ENCODE measurements around the gene PALB2.
A peak's percentile ranks its signal among the peaks of the same experiment; 100 is the strongest.
"Not testable (repeated sequence)": the region's sequence is repeated elsewhere in the genome, so short reads cannot be mapped to it uniquely, and the experiment has no call there.

The PALB2 gene

DNA sequence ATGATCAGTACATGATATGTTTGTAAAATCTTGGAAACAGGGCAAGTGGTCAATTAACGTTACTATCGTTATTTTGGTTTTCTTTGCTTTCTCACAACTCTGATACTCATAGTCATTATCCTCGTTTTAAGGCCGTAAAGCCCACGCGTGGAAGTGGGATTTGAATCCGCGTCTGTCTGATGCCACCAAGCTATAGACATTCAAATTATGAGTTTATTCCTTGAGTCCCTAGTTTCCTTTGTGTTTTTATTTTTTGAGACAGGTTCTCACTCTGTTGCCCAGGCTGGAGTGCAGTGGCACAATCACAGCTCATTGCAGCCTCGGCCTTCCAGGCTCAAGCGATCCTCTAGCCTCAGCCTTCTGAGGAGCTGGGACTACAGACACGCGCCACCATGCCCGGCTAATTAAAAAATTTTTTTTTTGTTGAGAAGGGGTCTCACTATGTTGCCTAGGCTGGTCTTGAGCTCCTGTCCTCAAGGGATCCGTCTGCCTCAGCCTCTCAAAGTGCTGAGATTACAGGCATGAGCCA is 1.2 kb upstream of the PALB2 start:
- DNase-seq (ENCODE audit: low read depth), result no peak

DNA sequence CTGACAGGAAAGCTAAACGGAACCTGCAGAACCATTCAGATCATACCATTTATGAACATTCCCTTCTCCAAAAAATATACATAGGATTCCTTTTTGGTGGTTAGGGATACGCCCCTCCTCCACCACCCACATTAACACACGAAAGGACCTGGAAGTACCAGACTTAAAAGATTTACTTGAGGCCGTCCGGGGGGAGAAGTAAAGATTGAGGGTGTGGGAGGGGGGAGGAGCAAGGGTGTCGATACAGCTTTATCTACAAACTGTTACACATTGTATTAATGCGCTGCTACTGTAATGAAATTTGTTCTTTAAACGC is 537 bp downstream of the PALB2 start:
- DNase-seq (ENCODE audit: low read depth), result no peak

DNA sequence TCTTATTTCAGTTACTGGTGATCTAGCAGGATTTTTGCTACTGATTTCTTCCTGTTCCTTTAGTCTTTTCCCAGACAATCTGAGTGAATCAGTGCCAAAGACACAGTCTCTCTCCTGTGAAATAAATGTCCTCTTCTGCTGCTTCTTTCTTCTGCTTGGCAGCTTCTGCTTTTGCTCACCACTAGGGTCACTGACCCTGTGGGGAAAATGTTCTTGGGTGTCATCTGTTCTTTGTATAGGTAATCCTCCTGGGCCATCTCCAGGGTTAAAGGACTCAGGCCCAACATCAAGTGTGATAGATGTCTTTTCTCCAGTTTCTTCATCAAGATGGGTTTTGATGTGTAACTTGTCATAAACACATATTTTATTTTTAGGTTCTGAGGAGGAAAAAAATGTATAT is 5.2 kb downstream of the PALB2 start:
- DNase-seq (ENCODE audit: low read depth), result no peak

DNA sequence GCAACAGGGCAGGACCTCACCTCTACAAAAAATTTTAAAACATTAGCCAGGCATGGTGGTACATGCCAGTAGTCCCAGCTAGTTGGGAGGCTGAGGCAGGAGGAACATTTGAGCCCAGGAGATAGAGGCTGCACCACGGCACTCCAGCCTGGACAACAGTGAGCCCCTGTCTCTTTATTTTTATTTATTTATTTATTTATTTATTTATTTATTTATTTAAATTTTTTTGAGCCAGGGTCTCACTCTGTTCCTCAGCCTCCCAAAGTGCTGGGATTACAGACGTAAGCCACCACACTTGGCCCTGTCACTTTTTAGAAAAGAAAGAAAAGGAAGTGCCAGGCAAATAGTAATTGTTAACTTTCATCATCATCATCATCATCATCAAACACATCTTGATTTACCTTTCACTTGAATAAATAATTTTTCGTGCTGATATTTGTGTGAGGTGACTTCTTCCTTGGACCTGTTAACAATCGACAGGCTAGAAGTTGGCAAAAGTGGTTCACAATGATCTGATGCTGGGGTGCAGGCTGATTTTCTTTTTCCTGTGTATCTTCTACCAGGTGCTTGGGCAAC is 6.6 kb downstream of the PALB2 start:
- DNase-seq (ENCODE audit: low read depth), result no peak

DNA sequence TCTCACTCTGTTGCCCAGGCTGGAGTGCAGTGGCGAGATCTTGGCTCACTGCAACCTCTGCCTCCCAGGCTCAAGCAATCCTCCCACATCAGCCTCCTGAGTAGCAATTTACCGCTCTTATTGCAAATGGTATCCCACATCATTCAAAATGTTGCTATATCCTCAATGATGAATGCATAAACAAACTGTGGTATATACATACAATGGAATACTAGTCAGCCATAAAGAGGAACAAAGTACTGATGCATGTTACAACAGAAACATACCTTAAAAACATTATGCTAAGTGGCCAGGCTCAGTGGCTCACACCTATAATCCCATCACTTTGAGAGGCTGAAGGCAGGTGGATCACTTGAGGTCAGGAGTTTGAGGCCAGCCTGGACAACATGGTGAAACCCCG is 9.2 kb downstream of the PALB2 start:
- DNase-seq (ENCODE audit: low read depth), result not testable (repeated sequence)

DNA sequence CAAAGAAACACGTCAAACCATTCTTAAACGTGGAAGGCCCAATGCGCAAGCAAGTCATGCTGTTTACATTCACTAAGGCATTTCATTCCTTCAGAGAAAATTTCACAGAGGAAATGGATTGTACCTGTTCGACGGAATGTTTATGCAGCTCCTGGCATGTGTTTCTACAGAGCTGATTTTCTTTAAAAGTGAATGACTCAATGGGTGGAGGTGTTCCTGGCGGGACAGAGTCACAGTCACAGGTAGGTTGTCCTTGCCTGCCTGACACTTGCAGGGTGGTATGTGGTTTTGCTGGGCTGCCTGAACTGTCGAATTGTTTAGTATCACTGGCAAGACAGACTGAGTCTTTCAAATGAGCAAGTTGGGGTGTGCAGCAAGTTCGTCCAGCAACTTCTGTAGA is 11.6 kb downstream of the PALB2 start:
- DNase-seq (ENCODE audit: low read depth), result no peak

DNA sequence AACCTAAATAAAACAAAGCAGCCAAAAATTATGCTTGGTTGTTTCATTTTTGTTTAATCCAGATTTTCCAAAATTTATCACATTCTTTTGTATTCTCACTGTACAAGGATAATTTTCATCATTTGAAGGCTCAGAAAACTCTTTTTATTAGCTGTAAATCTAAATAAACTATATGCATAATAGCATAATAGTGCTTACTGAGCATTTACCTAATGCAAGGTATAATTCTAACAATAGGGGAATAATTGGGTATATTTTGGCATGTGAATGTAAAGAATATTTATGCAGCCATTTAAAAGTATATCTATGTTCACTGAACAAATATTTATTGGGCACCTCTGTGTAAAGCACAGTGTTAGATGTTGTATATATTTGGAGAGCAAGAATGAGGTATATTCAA is 17.0 kb downstream of the PALB2 start:
- no peak for DNase-seq (ENCODE audit: low read depth)

DNA sequence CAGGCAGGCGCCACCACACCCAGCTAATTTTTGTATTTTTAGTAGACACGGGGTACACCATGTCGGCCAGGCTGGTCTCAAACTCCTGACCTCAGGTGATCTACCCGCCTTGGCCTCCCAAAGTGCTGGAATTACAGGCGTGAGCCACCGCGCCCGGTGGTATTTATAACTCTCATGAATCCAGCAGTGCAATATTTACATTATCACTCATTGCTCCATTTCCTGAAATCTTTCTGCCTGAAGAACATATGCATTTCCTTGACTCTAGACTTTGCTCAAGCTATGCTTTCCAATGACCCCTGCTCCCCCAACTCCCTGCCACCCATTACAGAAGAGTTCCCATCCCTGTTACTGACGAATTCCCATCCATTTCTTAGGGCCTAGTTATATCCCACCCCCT is 25.3 kb downstream of the PALB2 start:
- DNase-seq (ENCODE audit: low read depth), result no peak

DNA sequence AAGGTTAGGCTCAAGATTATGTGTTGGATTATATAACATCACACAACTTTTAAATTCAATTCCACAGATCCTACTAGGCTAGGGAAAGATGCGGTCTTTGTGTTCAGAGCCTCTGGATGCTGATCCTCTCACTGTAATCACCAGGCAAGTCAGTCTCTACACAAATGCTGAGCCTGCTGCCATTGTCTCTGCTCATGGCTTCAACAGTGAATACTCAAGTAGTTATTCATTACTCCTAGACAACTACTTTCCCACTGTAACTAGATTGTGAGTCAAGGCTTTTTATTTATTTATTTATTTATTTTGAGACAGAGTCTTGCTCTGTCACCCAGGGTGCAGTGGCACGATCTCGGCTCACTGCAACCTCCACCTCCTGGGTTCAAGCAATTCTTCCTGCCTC is 29.2 kb downstream of the PALB2 start:
- DNase-seq (ENCODE audit: low read depth), result no peak

DNA sequence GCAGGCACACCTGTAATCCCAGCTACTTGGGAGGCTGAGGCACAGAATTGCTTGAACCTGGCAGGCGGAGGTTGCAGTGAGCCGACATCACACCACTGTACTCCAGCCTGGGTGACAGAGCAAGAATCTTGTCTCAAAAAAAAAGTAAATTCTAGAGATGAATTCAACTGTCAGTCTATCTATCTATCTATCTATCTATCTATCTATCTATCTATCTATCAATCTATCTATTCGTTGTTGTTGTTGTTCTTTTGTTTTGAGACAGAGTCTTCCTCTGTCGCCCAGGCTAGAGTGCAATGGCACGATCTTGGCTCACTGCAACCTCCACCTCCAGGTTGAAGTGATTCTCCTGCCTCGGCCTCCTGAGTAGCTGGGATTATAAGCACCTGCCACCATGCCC is 30.2 kb downstream of the PALB2 start:
- DNase-seq (ENCODE audit: low read depth), result not testable (repeated sequence)

DNA sequence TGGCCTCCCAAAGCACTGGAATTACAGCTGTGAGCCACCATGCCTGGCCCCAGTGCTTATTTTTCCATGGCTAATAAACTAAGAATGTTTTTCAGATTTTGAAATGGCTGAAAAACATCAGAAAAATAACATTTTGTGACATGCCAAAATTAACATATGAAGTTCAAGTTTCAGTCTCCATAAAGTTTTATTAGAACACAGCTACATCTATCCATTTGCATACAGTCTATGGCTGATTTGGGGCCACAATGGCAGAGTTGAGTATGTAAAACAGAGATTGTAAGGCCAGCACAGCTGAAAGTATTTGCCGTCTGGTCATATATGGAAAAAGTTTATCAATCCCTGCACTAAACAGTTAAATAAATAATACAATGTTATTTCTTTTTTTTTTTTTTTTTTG is 31.2 kb downstream of the PALB2 start:
- no peak for DNase-seq (ENCODE audit: low read depth)

DNA sequence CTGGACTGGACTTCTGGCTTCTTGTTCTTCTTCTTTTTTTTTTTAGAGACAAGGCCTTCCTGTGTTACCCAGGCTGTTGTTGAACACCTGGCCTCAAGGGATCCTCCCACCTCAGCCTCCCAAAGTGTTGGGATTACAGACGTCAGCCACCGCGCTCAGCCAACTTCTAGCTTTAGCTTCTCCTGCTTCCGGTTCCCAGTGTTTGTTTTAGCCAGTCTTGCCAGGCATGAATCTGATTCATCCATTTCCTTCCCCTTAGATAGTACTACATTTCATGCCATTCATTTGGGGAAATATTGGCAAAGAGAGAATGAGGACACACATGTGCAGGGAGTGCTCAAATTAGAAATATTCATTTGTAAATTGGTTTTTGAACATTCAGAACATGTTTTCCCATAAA is 32.9 kb downstream of the PALB2 start:
- no peak for DNase-seq (ENCODE audit: low read depth)

DNA sequence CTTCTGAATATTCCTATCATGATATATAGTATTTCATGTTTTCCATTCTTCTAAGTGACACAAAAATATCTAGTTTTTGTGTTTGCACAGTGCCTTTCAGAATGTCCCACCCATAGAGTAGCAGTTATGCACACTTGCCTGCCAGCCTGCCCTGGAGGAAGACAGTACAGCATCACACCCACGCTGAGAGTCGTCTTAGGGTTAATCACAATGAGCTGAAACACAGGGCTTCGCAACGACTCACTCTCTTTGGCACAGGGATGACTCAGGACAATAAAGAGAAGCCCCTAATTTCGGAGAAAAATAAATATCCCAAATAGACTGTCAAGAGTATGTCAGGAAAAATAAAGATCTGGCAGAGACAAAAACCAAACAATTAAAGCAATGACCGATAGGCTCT is 33.4 kb downstream of the PALB2 start:
- DNase-seq (ENCODE audit: low read depth), result no peak

DNA sequence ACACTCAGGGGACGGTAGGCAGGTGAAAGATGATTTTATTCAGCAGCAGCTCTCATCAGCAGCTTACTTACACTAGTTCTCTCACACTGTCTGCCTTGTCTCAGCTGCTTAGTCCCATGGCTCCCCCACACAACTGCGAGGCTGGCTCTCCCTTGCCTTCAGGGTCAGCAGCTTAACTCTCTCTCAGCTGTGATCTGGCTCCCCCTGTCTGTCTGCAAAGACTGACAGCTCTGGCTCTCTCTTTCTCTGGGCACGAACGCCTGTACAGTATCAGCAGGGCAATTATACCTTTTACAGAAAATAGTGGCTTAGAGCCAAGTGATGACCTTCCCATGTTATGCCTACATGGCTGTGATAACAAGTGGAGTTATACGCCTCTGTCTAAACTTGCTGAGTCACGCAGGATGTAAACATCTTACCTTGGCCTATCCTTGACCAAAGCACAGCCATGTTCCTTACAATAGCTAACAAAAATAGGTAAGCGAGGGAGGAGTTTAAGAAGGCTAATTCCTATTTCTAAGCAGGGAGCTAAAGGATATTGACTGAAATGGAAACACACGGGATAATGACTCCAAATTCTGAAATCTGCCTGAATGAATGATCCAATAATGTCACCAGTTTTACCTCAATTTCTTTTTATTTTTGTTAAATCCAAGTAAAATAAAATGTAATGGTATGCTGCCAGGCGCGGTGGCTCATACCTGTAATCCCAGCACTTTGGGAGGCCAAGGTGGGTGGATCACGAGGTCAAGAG is 43.9 kb downstream of the PALB2 start:
- DNase-seq (ENCODE audit: low read depth), result no peak

DNA sequence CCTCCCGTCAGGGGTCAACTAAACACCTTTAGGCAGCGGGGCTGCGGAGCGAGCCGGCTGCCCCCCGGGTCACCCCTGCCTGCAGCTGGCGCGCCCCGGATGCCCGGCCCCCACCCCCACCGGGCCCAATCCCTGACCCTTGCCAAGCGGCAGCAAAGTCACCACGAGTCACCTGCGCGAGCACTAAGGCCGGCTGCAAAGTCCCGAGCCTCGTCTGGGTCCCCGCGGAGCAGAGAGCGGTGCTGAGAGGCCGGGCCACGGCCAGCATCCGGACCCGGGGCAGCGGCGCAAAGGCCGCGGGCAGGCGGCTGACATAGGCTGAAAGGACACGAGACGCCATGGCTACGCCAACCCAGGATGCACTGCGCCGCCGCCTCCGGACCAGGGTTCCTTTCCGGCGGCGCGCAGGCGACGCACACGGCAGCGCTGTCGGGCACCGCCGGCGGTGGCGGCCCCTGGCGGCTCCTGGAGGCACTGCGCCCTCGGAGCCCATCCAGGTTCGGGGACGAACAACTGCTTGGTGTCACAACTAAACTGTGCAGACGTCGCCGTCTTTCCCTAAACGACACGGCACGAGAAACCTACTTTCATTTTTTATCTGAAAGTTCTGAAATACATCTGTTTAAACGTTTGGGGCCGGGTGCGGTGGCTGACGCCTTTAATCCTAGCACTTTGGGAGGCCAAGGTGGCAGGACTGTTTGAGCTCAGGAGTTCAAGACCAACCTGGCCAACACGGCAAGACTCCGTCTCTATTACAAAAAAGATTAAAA is 45.0 kb downstream of the PALB2 start, which contains the start of gene NDUFAB1:
Gene NDUFAB1 (minus strand): TSS at position 366 of the 770 bp plus-strand sequence. CDS start 26 bp downstream, at position 340.
- DNase-seq (ENCODE audit: low read depth), result peak; percentile 82

DNA sequence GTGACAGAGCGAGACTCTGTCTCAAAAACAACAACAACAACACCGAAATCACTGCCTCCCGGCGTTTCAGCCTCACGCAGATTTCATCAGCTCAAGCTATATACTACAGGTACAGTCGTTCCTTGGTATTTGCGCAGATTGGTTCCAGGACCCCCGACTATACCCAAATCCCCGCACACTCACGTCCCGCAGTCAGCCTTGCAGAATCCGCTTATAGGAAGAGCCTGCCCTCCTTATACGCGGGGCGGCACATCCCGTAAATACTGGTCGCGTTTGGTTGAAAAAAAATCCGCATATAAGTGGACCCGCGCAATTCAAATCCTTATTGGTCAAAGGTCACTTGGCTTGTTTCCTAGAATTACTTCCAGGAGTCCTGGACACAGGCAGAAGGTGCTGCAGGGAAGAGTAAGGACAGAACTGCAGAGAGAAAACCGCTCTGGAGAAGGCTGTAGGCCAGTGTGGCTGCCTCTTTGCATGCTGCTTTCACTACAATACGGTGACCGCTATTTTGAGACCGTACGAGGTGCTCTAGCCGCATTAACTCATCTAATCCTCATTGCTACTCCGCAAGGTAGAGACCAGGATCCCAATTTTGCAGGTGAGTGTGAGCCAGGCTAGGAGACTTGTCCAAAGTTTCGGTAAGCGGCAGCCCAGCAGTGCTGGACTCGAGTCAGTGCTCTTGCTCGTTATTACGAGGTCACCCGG is 45.7 kb downstream of the PALB2 start:
- no peak for DNase-seq (ENCODE audit: low read depth)

DNA sequence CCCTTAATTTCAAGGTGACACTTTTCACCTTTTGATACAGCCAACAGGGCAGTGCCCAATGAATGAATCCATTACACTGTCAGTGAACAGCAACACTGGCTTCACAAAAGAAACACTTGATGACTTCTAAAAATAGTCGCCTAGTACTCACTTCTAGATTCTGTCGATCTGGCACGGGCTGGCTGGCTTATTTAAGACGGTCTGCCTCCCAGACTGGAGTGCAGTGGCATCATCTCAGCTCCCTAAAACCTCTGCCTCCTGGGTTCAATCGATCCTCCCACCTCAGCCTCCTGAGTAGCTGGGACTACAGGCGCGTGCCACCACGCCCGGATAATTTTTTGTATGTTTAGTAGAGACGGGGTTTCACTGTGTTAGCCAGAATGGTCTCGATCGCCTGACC is 46.9 kb downstream of the PALB2 start:
- no peak for DNase-seq (ENCODE audit: low read depth)

DNA sequence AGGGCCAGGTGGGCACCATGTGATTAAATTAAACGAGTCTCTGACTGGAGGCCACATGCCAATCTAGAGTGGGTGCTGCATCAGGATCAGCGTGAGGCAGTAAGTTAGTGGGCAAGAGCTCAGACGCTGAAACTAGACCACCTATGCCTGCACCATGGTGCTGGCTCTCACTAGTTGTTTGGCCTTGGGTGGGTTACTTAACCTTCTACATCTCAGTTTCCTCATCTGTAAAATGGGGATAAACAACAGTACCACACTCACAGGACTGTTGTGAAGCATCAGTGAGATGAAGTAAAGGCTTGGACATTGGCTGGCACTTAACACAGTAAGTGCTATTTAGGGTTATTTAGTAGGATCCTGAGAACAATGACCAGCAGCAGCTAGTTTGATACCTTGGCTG is 50.9 kb downstream of the PALB2 start:
- DNase-seq (ENCODE audit: low read depth), result no peak

DNA sequence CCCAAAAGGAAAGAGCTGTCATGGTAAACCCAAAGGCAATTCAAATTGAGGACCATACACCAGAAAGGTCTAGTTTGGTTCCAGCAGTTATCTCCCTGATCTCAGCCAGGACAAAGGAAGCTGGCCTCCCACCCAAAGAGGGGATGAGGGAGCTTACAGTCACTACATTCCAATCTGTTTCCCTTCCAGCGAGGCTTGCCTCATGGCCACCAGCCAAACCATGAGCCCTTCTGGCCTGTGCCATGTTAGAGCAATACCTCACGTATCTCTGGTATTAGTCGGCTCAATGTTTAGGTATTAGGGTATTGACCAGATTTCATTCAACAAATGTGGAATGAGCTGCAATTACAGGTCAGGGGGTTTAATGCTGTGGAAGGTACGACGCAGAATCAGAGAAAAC is 53.4 kb downstream of the PALB2 start:
- no peak for DNase-seq (ENCODE audit: low read depth)

DNA sequence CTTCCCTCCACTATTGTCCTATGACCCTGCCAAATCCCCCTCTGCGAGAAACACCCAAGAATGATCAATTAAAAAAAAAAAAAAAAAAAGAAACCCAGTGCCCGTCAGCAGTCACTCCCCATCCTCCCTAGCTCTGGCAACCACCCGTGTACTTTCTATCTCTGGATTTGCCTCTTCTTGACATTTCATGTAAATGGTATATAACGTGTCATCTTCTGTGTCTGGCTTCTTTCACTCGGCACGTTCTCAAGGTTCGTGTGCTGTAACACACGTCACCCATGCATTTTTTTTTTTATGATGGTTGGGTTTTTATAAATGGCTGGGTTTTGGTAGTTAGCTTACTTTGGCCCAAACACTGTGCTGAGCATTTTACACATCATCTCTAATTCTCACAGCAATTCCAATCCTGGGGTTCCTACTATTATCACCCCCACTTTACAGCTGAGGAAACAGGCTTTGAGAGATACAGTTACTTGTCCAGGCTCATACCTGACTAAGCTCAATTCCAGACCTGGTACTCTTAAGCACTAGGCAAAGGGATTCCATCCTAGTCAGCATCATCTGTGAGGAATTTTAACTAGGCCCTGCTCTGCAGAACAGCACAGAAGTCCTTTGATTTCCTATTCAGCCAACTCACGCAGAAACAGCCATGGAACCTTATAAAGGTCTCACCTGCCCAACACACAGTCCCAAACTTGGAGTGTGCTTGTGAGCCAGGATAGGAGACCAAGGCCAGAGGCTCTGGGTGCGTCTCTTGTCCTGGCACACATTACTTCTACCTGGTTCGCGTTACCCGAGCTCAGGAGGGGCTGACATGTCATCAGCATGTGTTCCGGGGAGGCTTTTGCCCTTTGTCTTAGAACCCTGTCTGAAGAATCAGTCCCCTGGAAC is 56.7 kb downstream of the PALB2 start:
- no peak for DNase-seq (ENCODE audit: low read depth)

DNA sequence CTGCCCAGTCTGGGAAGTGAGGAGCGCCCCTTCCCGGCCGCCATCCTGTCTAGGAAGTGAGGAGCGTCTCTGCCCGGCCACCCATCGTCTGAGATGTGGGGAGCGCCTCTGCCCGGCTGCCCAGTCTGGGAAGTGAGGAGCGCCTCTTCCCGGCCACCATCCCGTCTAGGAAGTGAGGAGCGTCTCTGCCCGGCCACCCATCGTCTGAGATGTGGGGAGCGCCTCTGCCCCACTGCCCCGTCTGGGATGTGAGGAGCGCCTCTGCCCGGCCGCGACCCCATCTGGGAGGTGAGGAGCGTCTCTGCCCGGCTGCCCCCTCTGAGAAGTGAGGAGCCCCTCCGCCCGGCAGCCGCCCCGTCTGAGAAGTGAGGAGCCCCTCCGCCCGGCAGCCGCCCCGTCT is 57.8 kb downstream of the PALB2 start:
- DNase-seq (ENCODE audit: low read depth), result not testable (repeated sequence)

DNA sequence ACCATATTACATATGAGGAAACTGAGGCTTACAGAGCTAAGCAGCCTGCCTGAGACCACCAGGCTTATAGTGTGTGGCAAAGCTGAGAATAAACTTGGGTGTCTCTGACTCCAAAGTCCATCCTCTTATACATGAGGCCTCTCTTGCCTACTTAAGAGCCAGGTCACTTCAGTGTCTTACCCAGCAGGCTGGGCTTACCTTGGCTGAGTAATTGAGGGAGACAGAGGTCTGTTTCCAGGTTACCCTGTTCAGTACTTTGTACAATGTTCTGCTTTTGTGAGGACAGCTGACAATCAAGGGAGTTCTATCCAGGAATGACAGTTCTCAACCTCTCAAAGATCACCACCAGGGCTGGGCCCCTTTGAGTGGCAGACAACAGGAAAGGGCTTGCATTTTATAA is 59.3 kb downstream of the PALB2 start:
- DNase-seq (ENCODE audit: low read depth), result no peak

Data from stimulated activated CD8-positive, alpha-beta memory T cell treated with anti-CD3 and anti-CD28 coated beads, Interleukin-7, amount 100 ng/mL, for 24 hours (primary cell).